ENCODE measurements around the gene ZNF160. TPM values are rescaled to one million over a fixed set of nuclear protein-coding genes. Genes with fewer than 3 reads are reported as not detected.
"Not testable (repeated sequence)": the region's sequence is repeated elsewhere in the genome, so short reads cannot be mapped to it uniquely, and the experiment has no call there.

Gene ZNF160
- total RNA-seq, 4 donors from 2014 or later = 38.9 to 65.7 (median 45.4) TPM

GRCh38 chr19:53132141-53132991, 29.1 kb upstream of the ZNF160 start, which contains the start of gene ZNF415:
Gene ZNF415 (minus strand): TSS chr19:53132910. CDS start chr19:53122676, 10,234 bp downstream.
- TF ChIP-seq CTCF (IDR thresholded peaks at IDR 0.05) (no peak), POLR2A (IDR thresholded peaks at IDR 0.05) (peak in 1 of 2 donors; percentile 27), EP300 (IDR thresholded peaks at IDR 0.05) (peak in 1 of 2 donors; percentile 55)
- Histone ChIP-seq H3K4me1 (peaks cover 0 to 15% (median 0%) of the 10 kb centered on the region in 4 donors), H3K9me3 (peaks cover 0 to 32% (median 10%) of the 10 kb centered on the region in 4 donors), H3K27ac (peak within 1 kb of the TSS in 3 of 4 donors; percentile 47 to 66 (median 53)), H3K4me3 (peak within 1 kb of the TSS; percentile 45 to 62 (median 58)), H3K36me3 (no peaks in the 10 kb centered on the region), H3K27me3 (no peaks in the 10 kb centered on the region)
- 1% methylated on average over 51 of the region's 51 CpGs for WGBS, 2 donors
- peak; percentile 42 to 45 for DNase-seq (ENCODE audit: low spot score in 2 of 2)

- TF ChIP-seq CTCF (IDR thresholded peaks at IDR 0.05) = no peak
- no peak for TF ChIP-seq EP300 (IDR thresholded peaks at IDR 0.05)
- no peak for TF ChIP-seq POLR2A (IDR thresholded peaks at IDR 0.05)
- peak overlapping the region in 1 of 4 donors; percentile 66 for H3K27ac ChIP-seq
- H3K27me3 ChIP-seq = no peaks in the 10 kb centered on the region
- H3K9me3 ChIP-seq = peaks cover 0 to 26% (median 7%) of the 10 kb centered on the region in 4 donors
- H3K4me1 ChIP-seq = peaks cover 0 to 15% (median 0%) of the 10 kb centered on the region in 4 donors
- WGBS, 2 donors = 30 to 33% methylated on average over 6 of the region's 6 CpGs
- no peak for DNase-seq (ENCODE audit: low spot score in 2 of 2)
- H3K4me3 ChIP-seq = peak overlapping the region in 3 of 4 donors; percentile 54 to 62 (median 61)
- H3K36me3 ChIP-seq = no peaks in the 10 kb centered on the region
These were observed 28.5 kb upstream of the ZNF160 start for GRCh38 chr19:53131727-53132126.

GRCh38 chr19:53131085-53131590, 27.9 kb upstream of the ZNF160 start:
- peaks cover 0 to 20% (median 5%) of the 10 kb centered on the region in 4 donors for H3K9me3 ChIP-seq
- H3K27me3 ChIP-seq = no peaks in the 10 kb centered on the region
- H3K36me3 ChIP-seq = no peaks in the 10 kb centered on the region
- H3K4me3 ChIP-seq = no peak overlapping the region
- 70 to 76% methylated on average over 4 of the region's 4 CpGs for WGBS, 2 donors
- peaks cover 0 to 15% (median 0%) of the 10 kb centered on the region in 4 donors for H3K4me1 ChIP-seq
- H3K27ac ChIP-seq = no peak overlapping the region
- TF ChIP-seq CTCF (IDR thresholded peaks at IDR 0.05) (no peak), EP300 (IDR thresholded peaks at IDR 0.05) (no peak), POLR2A (IDR thresholded peaks at IDR 0.05) (no peak)
- no peak for DNase-seq (ENCODE audit: low spot score in 2 of 2)

- Histone ChIP-seq H3K9me3 (peaks cover 0 to 13% (median 4%) of the 10 kb centered on the region in 4 donors), H3K4me3 (no peak overlapping the region), H3K36me3 (no peaks in the 10 kb centered on the region), H3K27ac (no peak overlapping the region), H3K27me3 (no peaks in the 10 kb centered on the region), H3K4me1 (peaks cover 0 to 15% (median 0%) of the 10 kb centered on the region in 4 donors)
- DNase-seq (ENCODE audit: low spot score in 2 of 2) = no peak
- no peak for TF ChIP-seq EP300 (IDR thresholded peaks at IDR 0.05)
- TF ChIP-seq POLR2A (IDR thresholded peaks at IDR 0.05) = no peak
- no peak for TF ChIP-seq CTCF (IDR thresholded peaks at IDR 0.05)
- WGBS, 2 donors = 64% methylated on average over 7 of the region's 7 CpGs
These were observed 27.3 kb upstream of the ZNF160 start for GRCh38 chr19:53130506-53130905.

- H3K27ac ChIP-seq; H3K9me3 ChIP-seq; H3K27me3 ChIP-seq; DNase-seq (ENCODE audit: low spot score in 2 of 2); H3K4me3 ChIP-seq: not testable (repeated sequence)
- WGBS, 2 donors = 45 to 68% methylated on average over 6 to 7 of the region's 15 CpGs
- H3K36me3 ChIP-seq = peaks cover 0 to 20% (median 0%) of the 10 kb centered on the region in 3 donors
- peaks cover 0 to 13% (median 0%) of the 10 kb centered on the region in 4 donors for H3K4me1 ChIP-seq
These were observed 23.7 kb upstream of the ZNF160 start for GRCh38 chr19:53126733-53127526.
